Heart left ventricle (tissue), 16 donors: ENCODE results near the gene STRBP. TPM values are rescaled to one million over a fixed set of nuclear protein-coding genes. Genes with fewer than 3 reads are reported as not detected.

Experiments
- ATAC-seq, 4 donors: fragments of 200-7000 bp; cut with Tn5 transposase; one replicate each; pipeline ENCODE4 v1.9.1; 2020 to 2022; ENCODE audit warnings: moderate library complexity in 4 of 4, mild to moderate bottlenecking in 3 of 4, moderate number of reproducible peaks in 1 of 4
- DNase-seq, 5 donors: peaks; one replicate each; pipeline ENCODE4 v3.0.0-alpha.2; 2020
- H3K27ac ChIP-seq, 12 donors: fragments of 200-600 bp; sonication (generic) in 4 of 12; one replicate each; pipeline versions ENCODE4 v1.5.0 to v1.8.0; 2016 to 2022; ENCODE audit warnings: mild to moderate bottlenecking in 2 of 12
- H3K27me3 ChIP-seq, 9 donors: fragments of 200-600 bp; sonication (generic) in 2 of 9; one replicate each; pipeline versions ENCODE4 v1.5.1 to v1.8.0; 2016 to 2022; ENCODE audit warnings: mild to moderate bottlenecking in 3 of 9
- H3K36me3 ChIP-seq, 9 donors: fragments of 200-600 bp; sonication (generic) in 2 of 9; one replicate each; pipeline versions ENCODE4 v1.5.0 to v1.8.0; 2018 to 2022; ENCODE audit warnings: mild to moderate bottlenecking in 2 of 9
- H3K4me1 ChIP-seq, 12 donors: fragments of 200-600 bp; sonication (generic) in 4 of 12; one replicate each; pipeline versions ENCODE4 v1.5.0 to v1.8.0; 2016 to 2022; ENCODE audit warnings: mild to moderate bottlenecking in 3 of 12
- H3K4me3 ChIP-seq, 12 donors: fragments of 200-600 bp; sonication (generic) in 4 of 12; one replicate each; pipeline versions ENCODE4 v1.5.0 to v1.8.0; 2017 to 2022; ENCODE audit warnings: mild to moderate bottlenecking in 9 of 12, moderate library complexity in 4 of 12
- H3K9me3 ChIP-seq, 12 donors: fragments of 200-600 bp; sonication (generic) in 4 of 12; one replicate each; pipeline versions ENCODE4 v1.5.0 to v1.8.0; 2016 to 2022; ENCODE audit warnings: mild to moderate bottlenecking in 1 of 12
- POLR2A ChIP-seq, 2 donors: fragments of 450-650 bp; IDR thresholded peaks; one replicate each; pipeline ENCODE4 v1.6.1; 2017; ENCODE audit warnings: antibody characterized with exemption in 2 of 2, mild to moderate bottlenecking in 2 of 2, moderate library complexity in 2 of 2
- WGBS, 4 donors: extraction: QIAGEN DNeasy Blood & Tissue Kit in 2 of 4; methylation state at CpG; one replicate each; pipeline versions ENCODE4 v1.1.5 to v1.1.7; 2013 to 2018; 5-methylcytosine and 5-hydroxymethylcytosine counted together
- intact Hi-C, 10 donors: fragments of 100-400 bp; cut with DNase I; formaldehyde crosslinking; loops; one replicate each; pipeline versions ENCODE4 v1.11.1 to v1.14.2; 2022
- polyA plus RNA-seq, 2 donors: library from polyadenylated mRNA; stranded (reverse); fragments of 200-250 nt; gene quantifications; one replicate each; pipeline ENCODE4 v1.2.3, GENCODE V29; 2013
- total RNA-seq, 9 donors: library from RNA; depleted of rRNA in 2 of 9; stranded (reverse); fragments of >200 nt in 2 of 9; fragmentation: NEBNext Ultra II Directional in 3 of 9; extraction: Animal tissue kit (Norgen Biotek cat#: 25700) in 3 of 9; gene quantifications; one replicate each; pipeline versions ENCODE4 v1.1.0 to v1.2.4, GENCODE V29; 2016 to 2023
- TF ChIP-seq, protein P1 (sequence below), 12 donors: fragments of 200-600 bp; sonication (generic) in 4 of 12; IDR thresholded peaks; one replicate each; pipeline versions ENCODE4 v1.5.0 to v1.8.0; 2018 to 2022; ENCODE audit warnings: antibody characterized with exemption in 12 of 12, mild to moderate bottlenecking in 5 of 12
- donor health status: ischemic (EF 13 %, LVEDD 7.1; RV severe dilation, severe dysfunction).
- donor health status: healthy with polysubstance abuse.
- donor health status: DM: no; HTN: yes; CAD: no.
- donor health status: DM: no; HTN: no; CAD: no.
- donor health status: ischemic (EF 25% LVEDD 6.9; RV normal size, moderate dysfunction).
- donor health status: ischemic (EF 25% LVEDD 5.7; RV mildly dilated, moderate dysfunction).
- donor health status: healthy.
- donor health status: DM: yes; HTN: yes; CAD: no.
- donor health status: ischemic (EF 35%, LVEDD 5.7; RV mildly dilated, moderate dysfunction).
- donor health status: nonischemic (EF 11% LVEDD 7.7; RV severe dilation, severe dysfunction).
- donor health status: DM: yes; HTN: yes; CAD: no.
- donor health status: PGD.
- donor health status: ischemic (EF 29% LVEDD 5.4; RV normal size, mild dysfunction).
- donor health status: nonischemic (EF 23%, LVEDD 6.1; RV moderate dilation, normal function).

Gene STRBP
- total and polyA plus RNA-seq, 11 donors = 5.9 to 24.4 (median 18.7) TPM

DNA sequence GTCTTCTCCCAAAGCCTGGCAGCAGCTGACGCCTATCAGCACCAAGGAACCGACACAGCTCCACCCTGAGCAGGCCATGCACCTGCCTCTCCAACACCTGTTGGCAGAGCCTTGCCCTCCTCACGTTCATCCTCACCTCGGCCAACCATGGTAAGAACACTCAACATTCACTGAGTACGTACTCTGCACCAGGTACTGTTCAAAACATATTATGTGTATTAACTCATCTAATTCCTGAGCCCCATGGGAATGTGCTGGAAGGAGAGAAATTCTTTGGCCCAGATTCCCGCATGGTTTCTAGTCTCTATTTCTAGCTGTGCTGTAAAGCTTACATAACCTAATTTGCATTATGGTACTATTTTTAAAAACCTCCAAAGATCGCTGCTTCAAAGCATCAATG, 148.8 kb downstream of the STRBP start:
- ATAC-seq (peak in 3 of 4 donors; percentile 14 to 76 (median 23)), DNase-seq (peak in 1 of 5 donors; percentile 34)
- Histone ChIP-seq H3K4me3 (no peak overlapping the region), H3K4me1 (peaks cover 0 to 40% (median 5%) of the 10 kb centered on the region in 12 donors), H3K27ac (peak overlapping the region in 3 of 12 donors; percentile 11 to 60 (median 54)), H3K36me3 (no peaks in the 10 kb centered on the region), H3K27me3 (no peaks in the 10 kb centered on the region), H3K9me3 (no peaks in the 10 kb centered on the region)
- WGBS, 4 donors = 44 to 63% (median 48%) methylated on average over 7 of the region's 7 CpGs
- intact Hi-C loops = loop anchor here in 3 of 10 donors (10.0 kb wide), 2 partner anchors 105 to 225 kb away; no protein-coding TSS in a partner anchor
- TF ChIP-seq, protein P1, sequence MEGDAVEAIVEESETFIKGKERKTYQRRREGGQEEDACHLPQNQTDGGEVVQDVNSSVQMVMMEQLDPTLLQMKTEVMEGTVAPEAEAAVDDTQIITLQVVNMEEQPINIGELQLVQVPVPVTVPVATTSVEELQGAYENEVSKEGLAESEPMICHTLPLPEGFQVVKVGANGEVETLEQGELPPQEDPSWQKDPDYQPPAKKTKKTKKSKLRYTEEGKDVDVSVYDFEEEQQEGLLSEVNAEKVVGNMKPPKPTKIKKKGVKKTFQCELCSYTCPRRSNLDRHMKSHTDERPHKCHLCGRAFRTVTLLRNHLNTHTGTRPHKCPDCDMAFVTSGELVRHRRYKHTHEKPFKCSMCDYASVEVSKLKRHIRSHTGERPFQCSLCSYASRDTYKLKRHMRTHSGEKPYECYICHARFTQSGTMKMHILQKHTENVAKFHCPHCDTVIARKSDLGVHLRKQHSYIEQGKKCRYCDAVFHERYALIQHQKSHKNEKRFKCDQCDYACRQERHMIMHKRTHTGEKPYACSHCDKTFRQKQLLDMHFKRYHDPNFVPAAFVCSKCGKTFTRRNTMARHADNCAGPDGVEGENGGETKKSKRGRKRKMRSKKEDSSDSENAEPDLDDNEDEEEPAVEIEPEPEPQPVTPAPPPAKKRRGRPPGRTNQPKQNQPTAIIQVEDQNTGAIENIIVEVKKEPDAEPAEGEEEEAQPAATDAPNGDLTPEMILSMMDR (IDR thresholded peaks at IDR 0.05) = no peak
- no peak for TF ChIP-seq POLR2A (IDR thresholded peaks at IDR 0.05)

DNA sequence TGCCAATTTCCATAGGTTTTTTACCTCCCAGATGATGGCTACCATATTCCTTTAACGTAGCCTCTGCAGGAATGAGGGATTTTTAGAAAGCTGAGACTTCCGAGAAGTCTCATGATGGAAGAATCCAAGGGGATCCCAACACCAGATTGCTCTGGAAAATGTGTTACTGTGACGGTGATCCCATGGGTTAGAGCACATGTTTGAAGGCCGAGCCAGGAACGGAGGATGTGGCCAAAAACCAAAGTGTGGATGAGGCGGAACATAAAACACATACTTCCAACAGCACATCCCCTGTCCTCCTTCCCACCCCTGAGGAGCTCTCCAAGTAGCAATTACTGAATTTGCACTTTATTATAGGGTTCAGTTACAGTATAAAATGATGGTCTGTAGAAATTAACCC, 152.3 kb downstream of the STRBP start:
- no peaks in the 10 kb centered on the region for H3K27me3 ChIP-seq
- WGBS, 4 donors = 75 to 93% (median 91%) methylated on average over 6 of the region's 6 CpGs
- peaks cover 0 to 2% (median 0%) of the 10 kb centered on the region in 9 donors for H3K36me3 ChIP-seq
- no peak overlapping the region for H3K4me3 ChIP-seq
- DNase-seq = no peak
- H3K27ac ChIP-seq = no peak overlapping the region
- no peak for ATAC-seq
- no peak for TF ChIP-seq POLR2A (IDR thresholded peaks at IDR 0.05)
- TF ChIP-seq, protein P1 (IDR thresholded peaks at IDR 0.05) = no peak
- peaks cover 0 to 57% (median 17%) of the 10 kb centered on the region in 12 donors for H3K4me1 ChIP-seq
- H3K9me3 ChIP-seq = no peaks in the 10 kb centered on the region
- intact Hi-C loops = loop anchor here in 3 of 10 donors (10.0 kb wide), 2 partner anchors 109 to 229 kb away; no protein-coding TSS in a partner anchor

DNA sequence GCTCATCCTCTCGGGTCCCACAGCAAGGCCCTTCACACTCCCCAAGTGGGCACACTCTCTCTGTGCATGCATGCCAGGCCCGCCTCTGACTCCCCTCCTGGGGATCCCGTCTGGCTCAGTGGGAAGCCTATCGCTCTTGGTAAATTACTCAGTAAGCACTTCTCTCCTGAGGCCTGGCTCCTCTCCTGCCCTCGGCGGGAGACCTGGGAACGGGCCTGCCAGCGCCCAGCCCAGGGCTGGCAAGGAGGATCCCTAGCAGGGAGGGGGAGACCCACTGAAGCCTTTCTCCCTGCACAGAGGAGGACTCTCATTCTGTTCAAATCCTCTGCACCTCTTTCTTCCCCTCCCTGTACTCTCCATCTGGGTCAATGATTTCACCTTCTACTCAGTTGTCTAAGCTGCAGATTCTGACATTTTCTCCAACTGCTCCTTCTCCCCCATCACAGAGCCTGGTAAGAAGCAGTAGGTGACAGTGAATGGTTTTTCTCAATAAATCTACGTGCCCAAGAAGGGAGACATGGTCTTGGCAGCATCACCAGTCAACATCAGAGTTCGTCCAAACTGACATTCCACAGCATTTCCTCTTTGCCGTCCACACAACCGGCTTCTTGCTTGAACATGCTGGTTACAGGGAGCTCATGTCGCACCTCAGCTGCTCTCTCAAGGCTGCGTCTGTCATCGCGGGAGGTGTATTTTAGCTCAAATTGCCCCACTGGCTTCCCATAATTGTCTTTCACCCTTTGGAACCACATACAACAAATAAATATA, 153.1 kb downstream of the STRBP start:
- DNase-seq (no peak), ATAC-seq (peak in 3 of 4 donors; percentile 33 to 54 (median 50))
- no peaks in the 10 kb centered on the region for H3K27me3 ChIP-seq
- H3K4me3 ChIP-seq = no peak overlapping the region
- H3K9me3 ChIP-seq = no peaks in the 10 kb centered on the region
- H3K4me1 ChIP-seq = peaks cover 0 to 54% (median 17%) of the 10 kb centered on the region in 12 donors
- no peak overlapping the region for H3K27ac ChIP-seq
- 71 to 77% (median 74%) methylated on average over 16 of the region's 16 CpGs for WGBS, 4 donors
- peaks cover 0 to 6% (median 0%) of the 10 kb centered on the region in 9 donors for H3K36me3 ChIP-seq
- intact Hi-C loops = loop anchor here in 3 of 10 donors (10.0 kb wide), 2 partner anchors 109 to 229 kb away; no protein-coding TSS in a partner anchor
- no peak for TF ChIP-seq POLR2A (IDR thresholded peaks at IDR 0.05)
- TF ChIP-seq, protein P1 (IDR thresholded peaks at IDR 0.05) = no peak

DNA sequence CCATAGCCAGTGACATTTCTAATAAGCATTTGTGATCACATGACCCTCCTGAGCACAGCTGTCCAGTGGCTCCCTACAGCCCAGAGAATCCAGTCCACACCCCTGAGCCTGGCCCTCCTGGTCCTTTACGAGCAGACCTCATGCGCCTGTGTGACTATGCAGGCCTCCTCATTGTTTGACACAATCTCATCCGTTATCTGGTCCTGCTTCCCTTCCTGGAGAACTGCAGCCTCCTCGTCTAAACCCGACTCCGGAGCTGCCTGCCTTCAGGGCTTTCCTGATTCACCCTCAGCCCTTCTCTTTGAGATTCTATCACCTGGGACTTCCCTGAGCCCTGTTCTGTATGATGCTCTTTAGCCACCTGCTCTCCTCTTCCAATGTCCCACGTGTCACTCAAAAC, 155.2 kb downstream of the STRBP start:
- no peak overlapping the region for H3K4me3 ChIP-seq
- no peak for TF ChIP-seq POLR2A (IDR thresholded peaks at IDR 0.05)
- TF ChIP-seq, protein P1 (IDR thresholded peaks at IDR 0.05) = no peak
- H3K27me3 ChIP-seq = no peaks in the 10 kb centered on the region
- intact Hi-C loops = loop anchor here in 3 of 10 donors (10.0 kb wide), 2 partner anchors 112 to 232 kb away; no protein-coding TSS in a partner anchor
- no peaks in the 10 kb centered on the region for H3K9me3 ChIP-seq
- H3K27ac ChIP-seq = no peak overlapping the region
- peaks cover 0 to 36% (median 12%) of the 10 kb centered on the region in 12 donors for H3K4me1 ChIP-seq
- DNase-seq (no peak), ATAC-seq (no peak)
- H3K36me3 ChIP-seq = peaks cover 0 to 27% (median 15%) of the 10 kb centered on the region in 9 donors
- 66 to 83% (median 78%) methylated on average over 7 of the region's 7 CpGs for WGBS, 4 donors
